GM12878 (cell line): ENCODE data around the gene OPRM1. TPM values are rescaled to one million over a fixed set of nuclear protein-coding genes. Genes with fewer than 3 reads are reported as not detected.

Experiments used
- ATAC-seq: fragments of 200-7000 bp; cut with Tn5 transposase; 3 replicates; pipeline ENCODE4 v1.9.1; 2020; ENCODE audit warnings: mild to moderate bottlenecking, moderate library complexity
- BruUV-seq: library from RNA; stranded (reverse); fragments of 400-500 nt; replicated peaks from 2 replicates; lab custom pipeline; 2021; lab: Mats Ljungman, UMichigan
- CTCF ChIA-PET: fragments of 300-600 bp; sonication (Branson Sonifier 250); formaldehyde crosslinking; extraction: SDS; loops from one replicate; lab custom pipeline; 2021; ENCODE audit warnings: inconsistent platforms; lab: Yijun Ruan, JAX
- POLR2A ChIA-PET: fragments of 350-600 bp; formaldehyde crosslinking; extraction: SDS; loops from one replicate; lab custom pipeline; 2021; ENCODE audit warnings: inconsistent platforms; lab: Charles Lee
- RAD21 ChIA-PET: fragments of 300-600 bp; sonication (Branson Sonifier 250); formaldehyde crosslinking; loops from one replicate; lab custom pipeline; 2023; ENCODE audit warnings: antibody characterized with exemption; ENCODE audit not compliant: unreplicated experiment; lab: Charles Lee
- SMC1A ChIA-PET: fragments of 300-600 bp; sonication (Branson Sonifier 250); formaldehyde crosslinking; loops from one replicate; lab custom pipeline; 2023; ENCODE audit not compliant: unreplicated experiment, uncharacterized antibody; lab: Charles Lee
- DNase-seq: peaks from one replicate; pipeline ENCODE4 v3.0.0-alpha.2; 2011; ENCODE audit warnings: low read depth, low spot score
- FAIRE-seq: peaks from 3 replicates; lab custom pipeline; 2011; peaks lifted over from hg19 to GRCh38; lab: Jason Lieb, UNC
- H2AFZ ChIP-seq: 2 replicates; pipeline ENCODE4 v1.6.0; 2011; ENCODE audit warnings: low read depth, low read length, control low read depth; ENCODE audit not compliant: control insufficient read depth
- H3K27ac ChIP-seq: 2 replicates; pipeline ENCODE4 v1.5.1; 2011; ENCODE audit warnings: control low read depth; ENCODE audit not compliant: control insufficient read depth, insufficient read depth
- H3K27me3 ChIP-seq, 2 experiments: replicated peaks in 1 of 2; 2 replicates each; pipeline versions ENCODE4 v1.6.0 to v1.6.1; 2011; ENCODE audit warnings: low read length in 1 of 2; ENCODE audit not compliant: control insufficient read depth in 2 of 2, insufficient read depth in 2 of 2
- H3K36me3 ChIP-seq, 2 experiments: 2 replicates each; pipeline ENCODE4 v1.5.1; 2011; ENCODE audit warnings: low read length in 1 of 2; ENCODE audit not compliant: control insufficient read depth in 2 of 2, insufficient read depth in 2 of 2
- H3K4me1 ChIP-seq: 2 replicates; pipeline ENCODE4 v1.6.1; 2011; ENCODE audit warnings: mild to moderate bottlenecking, low read length, moderate library complexity, mixed read lengths; ENCODE audit not compliant: control insufficient read depth, insufficient read depth
- H3K4me2 ChIP-seq: 2 replicates; pipeline ENCODE4 v1.6.0; 2011; ENCODE audit warnings: control low read depth; ENCODE audit not compliant: control insufficient read depth, insufficient read depth
- H3K4me3 ChIP-seq: fragments of 200-600 bp; sonication (generic); 2 replicates; pipeline ENCODE4 v1.5.1; 2016
- H3K79me2 ChIP-seq: 2 replicates; pipeline ENCODE4 v1.6.0; 2011; ENCODE audit warnings: low read length; ENCODE audit not compliant: control insufficient read depth, insufficient read depth
- H3K9ac ChIP-seq: 2 replicates; pipeline ENCODE4 v1.8.0; 2011; ENCODE audit warnings: low read length, control low read depth, mixed read lengths; ENCODE audit not compliant: control insufficient read depth, insufficient read depth
- H3K9me3 ChIP-seq: replicated peaks from 3 replicates; pipeline ENCODE4 v1.5.1; 2011; ENCODE audit warnings: mild to moderate bottlenecking, low read length; ENCODE audit not compliant: control insufficient read depth, insufficient read depth
- H4K20me1 ChIP-seq: 2 replicates; pipeline ENCODE4 v1.6.0; 2011; ENCODE audit not compliant: control insufficient read depth, insufficient read depth
- BHLHE40 ChIP-seq, 2 experiments: fragments of 450-650 bp in 1 of 2; IDR thresholded peaks; 2 replicates each; pipeline ENCODE4 v1.6.1; 2011 to 2017; ENCODE audit warnings: low read depth in 2 of 2, borderline replicate concordance in 1 of 2, improper control_type of control experiment in 1 of 2, low read length in 1 of 2, mild to moderate bottlenecking in 1 of 2
- CREM ChIP-seq: IDR thresholded peaks from 2 replicates; pipeline ENCODE4 v1.6.1; 2014; ENCODE audit warnings: antibody characterized with exemption, low read depth
- FOS ChIP-seq: IDR thresholded peaks from 3 replicates; pipeline ENCODE4 v1.6.1; 2011; ENCODE audit warnings: borderline replicate concordance; ENCODE audit not compliant: insufficient read length; ENCODE audit errors: extremely low read depth
- MEF2B ChIP-seq: fragments of 450-650 bp; IDR thresholded peaks from 2 replicates; pipeline ENCODE4 v1.6.1; 2018; ENCODE audit warnings: mild to moderate bottlenecking, moderate library complexity; ENCODE audit not compliant: partially characterized antibody, poor library complexity, severe bottlenecking
- MTA2 ChIP-seq: fragments of 450-650 bp; IDR thresholded peaks from 2 replicates; pipeline ENCODE4 v1.6.1; 2016; ENCODE audit warnings: low read depth, mild to moderate bottlenecking, moderate library complexity
- MTA3 ChIP-seq: IDR thresholded peaks from 2 replicates; pipeline ENCODE4 v1.6.1; 2012; ENCODE audit warnings: low read length, inconsistent platforms, borderline replicate concordance
- NFXL1 ChIP-seq: fragments of 450-650 bp; IDR thresholded peaks from 2 replicates; pipeline ENCODE4 v1.6.1; 2017; ENCODE audit warnings: antibody characterized with exemption, mild to moderate bottlenecking, borderline replicate concordance
- RAD51 ChIP-seq: fragments of 450-650 bp; IDR thresholded peaks from 2 replicates; pipeline ENCODE4 v1.6.1; 2016; ENCODE audit warnings: moderate library complexity, mild to moderate bottlenecking, inconsistent platforms
- ZNF384 ChIP-seq: IDR thresholded peaks from 2 replicates; pipeline ENCODE4 v1.6.1; 2012; ENCODE audit warnings: low read depth, mild to moderate bottlenecking, low read length, improper control_type of control experiment, borderline replicate concordance
- WGBS: methylation state at CpG from one replicate; pipeline ENCODE4 v1.1.6; 2016; ENCODE audit warnings: low lambda C conversion rate; ENCODE audit not compliant: insufficient replicate concordance, insufficient coverage; ENCODE audit errors: missing lambda C conversion rate; 5-methylcytosine and 5-hydroxymethylcytosine counted together
- in situ Hi-C: fragments of 300-500 bp; cut with MboI; formaldehyde crosslinking; loops from 9 replicates; pipeline ENCODE4 v1.14.3; 2018; ENCODE audit warnings: mixed read lengths
- intact Hi-C: fragments of 100-400 bp; cut with micrococcal nuclease; formaldehyde crosslinking; loops from one replicate; pipeline ENCODE4 v1.14.2; 2022; ENCODE audit not compliant: unreplicated experiment
- polyA plus RNA-seq, 11 experiments: library from polyadenylated mRNA; depleted of rRNA in 4 of 11; unstranded in 6 of 11; stranded (reverse) in 5 of 11; fragments of >200 nt; fragmentation: Nextera tagmentation in 4 of 11; fragmentation: Illumina TruSeq in 1 of 11; extraction: Ambion mirVana in 4 of 11; extraction: Trizol in 1 of 11; gene quantifications; 1 replicate in 1 of 11; 2 replicates in 10 of 11; pipeline versions ENCODE4 v1.2.1 to v1.2.3, GENCODE V29; 2011 to 2016; ENCODE audit warnings: inconsistent platforms in 2 of 11, missing spikeins in 2 of 11, low read depth in 1 of 11
- total RNA-seq, 4 experiments: library from RNA; depleted of rRNA in 3 of 4; stranded (reverse); fragments of >200 nt in 3 of 4; fragmentation: Illumina TruSeq in 1 of 4; extraction: Trizol in 1 of 4; gene quantifications; 2 replicates each; pipeline versions ENCODE4 v1.2.1 to v1.2.3, GENCODE V29; 2013 to 2021
- TF ChIP-seq, protein P1 (sequence below): IDR thresholded peaks from 2 replicates; pipeline ENCODE4 v1.6.1; 2012; ENCODE audit warnings: mild to moderate bottlenecking, low read depth, low read length
- TF ChIP-seq, protein P2 (sequence below): fragments of 450-650 bp; IDR thresholded peaks from 2 replicates; pipeline ENCODE4 v1.6.1; 2018; ENCODE audit warnings: borderline replicate concordance, mild to moderate bottlenecking; ENCODE audit not compliant: partially characterized antibody
- TF ChIP-seq, protein P3 (sequence below): fragments of 450-650 bp; formaldehyde crosslinking; IDR thresholded peaks from 2 replicates; pipeline ENCODE4 v1.4.0; 2020; ENCODE audit warnings: mild to moderate bottlenecking, moderate library complexity

OPRM1 gene
- total and polyA plus RNA-seq, 10 of the 15 experiments (the other 5 are each of a cell fraction or from before 2014, with no cell fraction given) = not detected

DNA sequence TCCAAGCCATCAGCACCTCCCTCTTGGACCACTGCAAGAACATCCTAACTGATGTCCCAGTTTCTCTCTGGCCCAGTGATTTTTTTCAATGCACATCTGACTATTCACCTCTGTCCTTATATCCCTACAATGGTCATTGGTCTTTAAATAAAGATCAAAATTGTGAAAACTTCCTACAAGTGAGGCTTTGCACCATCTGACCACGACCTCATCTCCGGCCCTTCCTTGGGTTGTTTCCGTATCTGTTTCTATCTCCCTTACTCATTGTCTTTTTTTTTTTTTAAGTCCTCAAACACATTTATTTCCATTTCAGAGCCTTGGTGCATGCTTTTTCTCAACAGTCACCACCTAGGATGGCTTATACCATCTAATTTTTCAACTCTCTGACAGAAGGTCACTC lies 229.4 kb downstream of the OPRM1 start (continued):
- TF ChIP-seq, protein P1, sequence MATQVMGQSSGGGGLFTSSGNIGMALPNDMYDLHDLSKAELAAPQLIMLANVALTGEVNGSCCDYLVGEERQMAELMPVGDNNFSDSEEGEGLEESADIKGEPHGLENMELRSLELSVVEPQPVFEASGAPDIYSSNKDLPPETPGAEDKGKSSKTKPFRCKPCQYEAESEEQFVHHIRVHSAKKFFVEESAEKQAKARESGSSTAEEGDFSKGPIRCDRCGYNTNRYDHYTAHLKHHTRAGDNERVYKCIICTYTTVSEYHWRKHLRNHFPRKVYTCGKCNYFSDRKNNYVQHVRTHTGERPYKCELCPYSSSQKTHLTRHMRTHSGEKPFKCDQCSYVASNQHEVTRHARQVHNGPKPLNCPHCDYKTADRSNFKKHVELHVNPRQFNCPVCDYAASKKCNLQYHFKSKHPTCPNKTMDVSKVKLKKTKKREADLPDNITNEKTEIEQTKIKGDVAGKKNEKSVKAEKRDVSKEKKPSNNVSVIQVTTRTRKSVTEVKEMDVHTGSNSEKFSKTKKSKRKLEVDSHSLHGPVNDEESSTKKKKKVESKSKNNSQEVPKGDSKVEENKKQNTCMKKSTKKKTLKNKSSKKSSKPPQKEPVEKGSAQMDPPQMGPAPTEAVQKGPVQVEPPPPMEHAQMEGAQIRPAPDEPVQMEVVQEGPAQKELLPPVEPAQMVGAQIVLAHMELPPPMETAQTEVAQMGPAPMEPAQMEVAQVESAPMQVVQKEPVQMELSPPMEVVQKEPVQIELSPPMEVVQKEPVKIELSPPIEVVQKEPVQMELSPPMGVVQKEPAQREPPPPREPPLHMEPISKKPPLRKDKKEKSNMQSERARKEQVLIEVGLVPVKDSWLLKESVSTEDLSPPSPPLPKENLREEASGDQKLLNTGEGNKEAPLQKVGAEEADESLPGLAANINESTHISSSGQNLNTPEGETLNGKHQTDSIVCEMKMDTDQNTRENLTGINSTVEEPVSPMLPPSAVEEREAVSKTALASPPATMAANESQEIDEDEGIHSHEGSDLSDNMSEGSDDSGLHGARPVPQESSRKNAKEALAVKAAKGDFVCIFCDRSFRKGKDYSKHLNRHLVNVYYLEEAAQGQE = no peak
- TF ChIP-seq MEF2B = no peak
- no peak for TF ChIP-seq RAD51
- no peak for TF ChIP-seq CREM
- TF ChIP-seq ZNF384 = no peak

DNA sequence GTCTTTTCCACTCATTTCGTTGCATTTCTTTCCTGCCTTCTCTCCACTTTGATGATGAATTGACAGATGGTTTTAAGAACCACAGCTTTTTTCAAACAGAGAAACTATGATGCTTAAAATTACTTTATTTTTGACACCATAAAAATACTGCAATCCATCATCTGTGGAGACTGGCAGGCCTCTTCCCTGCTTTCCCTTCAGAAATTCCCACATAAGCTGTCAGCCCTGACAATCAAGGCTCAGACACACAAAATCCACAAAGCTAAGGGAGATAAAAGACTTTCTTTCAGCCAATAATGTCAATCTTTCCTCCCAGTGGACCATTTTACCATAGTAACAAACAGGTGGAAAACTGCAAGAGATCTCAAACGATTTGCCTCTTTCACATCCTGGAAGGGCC lies 235.1 kb downstream of the OPRM1 start:
- no peak overlapping the region for H3K4me2 ChIP-seq
- H3K9ac ChIP-seq = no peak overlapping the region
- ChIA-PET POLR2A (interaction anchor here (1.6 kb wide), 1 partner anchor 27 kb away, joined by 7 read pairs; no protein-coding TSS in a partner anchor), SMC1A (interaction anchor here (0.9 to 9.1 kb wide), 10 partner anchors 8 to 115 kb away, joined by 3 to 258 read pairs (median 6); no protein-coding TSS in a partner anchor), RAD21 (interaction anchor here (1.4 to 5.9 kb wide), 5 partner anchors 8 to 116 kb away, joined by 4 to 70 read pairs (median 7); no protein-coding TSS in a partner anchor), CTCF (interaction anchor here (1.0 to 6.6 kb wide), 13 partner anchors 8 to 127 kb away, joined by 3 to 105 read pairs (median 8); no protein-coding TSS in a partner anchor)
- H3K79me2 ChIP-seq = peaks cover 2% of the 10 kb centered on the region
- FAIRE-seq = no peak
- no peaks in the 10 kb centered on the region for H3K36me3 ChIP-seq
- H3K9me3 ChIP-seq = no peaks in the 10 kb centered on the region; the same call in 2 of the 3 replicates
- in situ Hi-C loops (no loop called here), intact Hi-C loops (loop anchor here (10.0 kb wide), 2 partner anchors 329 to 391 kb away; no protein-coding TSS in a partner anchor)
- peaks cover 7% of the 10 kb centered on the region for H3K4me1 ChIP-seq
- no peak overlapping the region for H3K27ac ChIP-seq
- no TSS peak for BruUV-seq
- H4K20me1 ChIP-seq = no peaks in the 10 kb centered on the region
- H3K4me3 ChIP-seq = no peak overlapping the region
- WGBS = 11% methylated on average over 2 of the region's 2 CpGs
- no peak for ATAC-seq
- no peak for DNase-seq
- no peaks in the 10 kb centered on the region for H3K27me3 ChIP-seq
- H2AFZ ChIP-seq = no peak overlapping the region
- TF ChIP-seq, protein P2, sequence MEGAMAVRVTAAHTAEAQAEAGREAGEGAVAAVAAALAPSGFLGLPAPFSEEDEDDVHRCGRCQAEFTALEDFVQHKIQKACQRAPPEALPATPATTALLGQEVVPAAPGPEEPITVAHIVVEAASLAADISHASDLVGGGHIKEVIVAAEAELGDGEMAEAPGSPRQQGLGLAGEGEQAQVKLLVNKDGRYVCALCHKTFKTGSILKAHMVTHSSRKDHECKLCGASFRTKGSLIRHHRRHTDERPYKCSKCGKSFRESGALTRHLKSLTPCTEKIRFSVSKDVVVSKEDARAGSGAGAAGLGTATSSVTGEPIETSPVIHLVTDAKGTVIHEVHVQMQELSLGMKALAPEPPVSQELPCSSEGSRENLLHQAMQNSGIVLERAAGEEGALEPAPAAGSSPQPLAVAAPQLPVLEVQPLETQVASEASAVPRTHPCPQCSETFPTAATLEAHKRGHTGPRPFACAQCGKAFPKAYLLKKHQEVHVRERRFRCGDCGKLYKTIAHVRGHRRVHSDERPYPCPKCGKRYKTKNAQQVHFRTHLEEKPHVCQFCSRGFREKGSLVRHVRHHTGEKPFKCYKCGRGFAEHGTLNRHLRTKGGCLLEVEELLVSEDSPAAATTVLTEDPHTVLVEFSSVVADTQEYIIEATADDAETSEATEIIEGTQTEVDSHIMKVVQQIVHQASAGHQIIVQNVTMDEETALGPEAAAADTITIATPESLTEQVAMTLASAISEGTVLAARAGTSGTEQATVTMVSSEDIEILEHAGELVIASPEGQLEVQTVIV = no peak
- no peak for TF ChIP-seq MTA2
- TF ChIP-seq BHLHE40 (IDR thresholded peaks at IDR 0.05; ENCODE audit: borderline replicate concordance in 1 of 2, low read depth in 2 of 2, low read length in 1 of 2) = no peak
- TF ChIP-seq MTA3 = no peak
- TF ChIP-seq, protein P3, sequence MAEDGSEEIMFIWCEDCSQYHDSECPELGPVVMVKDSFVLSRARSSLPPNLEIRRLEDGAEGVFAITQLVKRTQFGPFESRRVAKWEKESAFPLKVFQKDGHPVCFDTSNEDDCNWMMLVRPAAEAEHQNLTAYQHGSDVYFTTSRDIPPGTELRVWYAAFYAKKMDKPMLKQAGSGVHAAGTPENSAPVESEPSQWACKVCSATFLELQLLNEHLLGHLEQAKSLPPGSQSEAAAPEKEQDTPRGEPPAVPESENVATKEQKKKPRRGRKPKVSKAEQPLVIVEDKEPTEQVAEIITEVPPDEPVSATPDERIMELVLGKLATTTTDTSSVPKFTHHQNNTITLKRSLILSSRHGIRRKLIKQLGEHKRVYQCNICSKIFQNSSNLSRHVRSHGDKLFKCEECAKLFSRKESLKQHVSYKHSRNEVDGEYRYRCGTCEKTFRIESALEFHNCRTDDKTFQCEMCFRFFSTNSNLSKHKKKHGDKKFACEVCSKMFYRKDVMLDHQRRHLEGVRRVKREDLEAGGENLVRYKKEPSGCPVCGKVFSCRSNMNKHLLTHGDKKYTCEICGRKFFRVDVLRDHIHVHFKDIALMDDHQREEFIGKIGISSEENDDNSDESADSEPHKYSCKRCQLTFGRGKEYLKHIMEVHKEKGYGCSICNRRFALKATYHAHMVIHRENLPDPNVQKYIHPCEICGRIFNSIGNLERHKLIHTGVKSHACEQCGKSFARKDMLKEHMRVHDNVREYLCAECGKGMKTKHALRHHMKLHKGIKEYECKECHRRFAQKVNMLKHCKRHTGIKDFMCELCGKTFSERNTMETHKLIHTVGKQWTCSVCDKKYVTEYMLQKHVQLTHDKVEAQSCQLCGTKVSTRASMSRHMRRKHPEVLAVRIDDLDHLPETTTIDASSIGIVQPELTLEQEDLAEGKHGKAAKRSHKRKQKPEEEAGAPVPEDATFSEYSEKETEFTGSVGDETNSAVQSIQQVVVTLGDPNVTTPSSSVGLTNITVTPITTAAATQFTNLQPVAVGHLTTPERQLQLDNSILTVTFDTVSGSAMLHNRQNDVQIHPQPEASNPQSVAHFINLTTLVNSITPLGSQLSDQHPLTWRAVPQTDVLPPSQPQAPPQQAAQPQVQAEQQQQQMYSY (CRISPR knock-in tag) = no peak
- no peak for TF ChIP-seq NFXL1
- TF ChIP-seq FOS = no peak
